Activated T-helper 17 cell treated with anti-CD3 and anti-CD28 coated beads, Interleukin-2, amount 50 U/mL, for 72 hours (primary cell): Measurements from ENCODE around the gene TADA2B. TPM values are rescaled to one million over a fixed set of nuclear protein-coding genes. Genes with fewer than 3 reads are reported as not detected.

Experiments used
- ATAC-seq: fragments of 150-1000 bp; cut with Tn5 transposase; replicated peaks from 2 replicates; pipeline ENCODE4 v1.10.0; 2021; ENCODE audit warnings: mild to moderate bottlenecking, moderate library complexity
- H3K27ac Mint-ChIP-seq: one replicate; pipeline ENCODE4 v1.8.0; 2022; ENCODE audit warnings: mixed read lengths
- H3K27me3 Mint-ChIP-seq: one replicate; pipeline ENCODE4 v1.8.0; 2022; ENCODE audit warnings: mixed read lengths
- H3K36me3 Mint-ChIP-seq: one replicate; pipeline ENCODE4 v1.8.0; 2022; ENCODE audit warnings: low read depth, mild to moderate bottlenecking, mixed read lengths
- H3K4me1 Mint-ChIP-seq: one replicate; pipeline ENCODE4 v1.8.0; 2022; ENCODE audit warnings: mixed read lengths
- H3K4me3 Mint-ChIP-seq: one replicate; pipeline ENCODE4 v1.8.0; 2022; ENCODE audit warnings: mild to moderate bottlenecking, mixed read lengths
- H3K9me3 Mint-ChIP-seq: one replicate; pipeline ENCODE4 v1.8.0; 2022; ENCODE audit warnings: mixed read lengths
- total RNA-seq, 2 donors: library from RNA; stranded (reverse); gene quantifications; one replicate each; pipeline ENCODE4 v1.2.3, GENCODE V29; 2022

The TADA2B gene, protein sequence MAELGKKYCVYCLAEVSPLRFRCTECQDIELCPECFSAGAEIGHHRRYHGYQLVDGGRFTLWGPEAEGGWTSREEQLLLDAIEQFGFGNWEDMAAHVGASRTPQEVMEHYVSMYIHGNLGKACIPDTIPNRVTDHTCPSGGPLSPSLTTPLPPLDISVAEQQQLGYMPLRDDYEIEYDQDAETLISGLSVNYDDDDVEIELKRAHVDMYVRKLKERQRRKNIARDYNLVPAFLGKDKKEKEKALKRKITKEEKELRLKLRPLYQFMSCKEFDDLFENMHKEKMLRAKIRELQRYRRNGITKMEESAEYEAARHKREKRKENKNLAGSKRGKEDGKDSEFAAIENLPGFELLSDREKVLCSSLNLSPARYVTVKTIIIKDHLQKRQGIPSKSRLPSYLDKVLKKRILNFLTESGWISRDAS
- total RNA-seq, result 10 to 100 TPM in 1 of 2 donors, 1 to 10 TPM in 1; 8.5 to 13.0 TPM

DNA sequence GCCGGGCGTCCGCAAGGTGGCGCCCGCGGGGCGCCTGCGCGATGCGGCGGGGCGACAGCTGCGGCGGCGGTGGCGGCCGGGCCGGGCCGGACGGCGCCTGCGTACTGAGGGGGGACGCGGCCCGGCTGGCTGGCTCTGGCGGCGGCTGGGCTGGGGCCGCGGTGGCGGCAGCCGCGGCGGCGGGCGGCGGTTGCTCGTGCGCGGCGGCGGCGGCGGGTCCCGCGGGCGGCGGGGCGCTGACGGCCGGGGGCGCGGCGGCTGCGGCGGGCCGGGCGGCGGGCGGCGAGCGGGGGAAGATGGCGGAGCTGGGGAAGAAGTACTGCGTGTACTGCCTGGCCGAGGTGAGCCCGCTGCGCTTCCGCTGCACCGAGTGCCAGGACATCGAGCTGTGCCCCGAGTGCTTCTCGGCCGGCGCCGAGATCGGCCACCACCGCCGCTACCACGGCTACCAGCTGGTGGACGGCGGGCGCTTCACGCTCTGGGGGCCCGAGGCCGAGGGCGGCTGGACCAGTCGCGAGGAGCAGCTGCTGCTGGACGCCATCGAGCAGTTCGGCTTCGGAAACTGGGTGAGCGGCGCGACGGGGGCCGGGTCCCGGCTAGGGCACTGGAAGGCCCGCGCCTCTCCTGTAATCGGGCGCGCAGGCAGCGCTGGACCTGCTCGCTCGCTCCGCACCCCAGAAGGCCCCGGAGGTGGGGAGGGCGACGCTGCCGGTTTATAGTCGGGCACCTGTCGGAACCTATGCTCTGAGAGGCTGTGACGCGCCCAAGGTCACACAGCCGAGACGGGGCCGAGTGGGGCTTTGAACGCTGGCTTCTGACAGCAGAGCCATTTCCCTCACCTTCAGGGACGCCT is at the start of gene TADA2B:
TSS of gene TADA2B (plus strand) at position 89 of the 853 bp plus-strand sequence. CDS start at position 297, 208 bp downstream.
- Mint-ChIP-seq H3K27me3 (no peaks in the 10 kb centered on the region), H3K9me3 (no peaks in the 10 kb centered on the region), H3K4me1 (peaks cover 33% of the 10 kb centered on the region), H3K4me3 (peak within 1 kb of the TSS; percentile 89), H3K36me3 (peaks cover 4% of the 10 kb centered on the region), H3K27ac (peak within 1 kb of the TSS; percentile 90)
- peak; percentile 54 for ATAC-seq

DNA sequence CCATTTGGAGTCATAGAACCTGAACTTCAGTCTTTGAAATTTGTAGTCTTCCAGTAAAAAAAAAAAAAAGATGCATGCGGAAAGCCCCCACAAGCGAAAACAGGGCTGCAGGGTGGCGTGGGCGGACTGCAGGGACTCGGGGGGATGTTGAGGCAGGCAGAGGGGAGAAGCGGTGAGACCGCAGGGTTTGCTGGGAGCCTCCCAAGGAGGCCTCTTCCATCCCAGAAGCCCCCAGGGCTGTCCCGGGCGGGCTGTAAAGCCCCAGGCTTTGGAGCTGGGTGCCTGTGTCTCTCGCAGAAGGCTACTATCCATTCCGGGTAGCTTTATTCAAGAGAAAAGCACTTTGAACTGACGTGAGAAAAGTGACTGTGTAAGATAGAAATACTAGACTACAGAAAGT is 46.7 kb upstream of the TADA2B start:
- peaks cover 87% of the 10 kb centered on the region for H3K36me3 Mint-ChIP-seq
- no peak for ATAC-seq
- H3K27me3 Mint-ChIP-seq, result no peaks in the 10 kb centered on the region
- H3K9me3 Mint-ChIP-seq, result no peaks in the 10 kb centered on the region
- H3K27ac Mint-ChIP-seq, result no peak overlapping the region
- no peak overlapping the region for H3K4me3 Mint-ChIP-seq
- peaks cover 14% of the 10 kb centered on the region for H3K4me1 Mint-ChIP-seq

DNA sequence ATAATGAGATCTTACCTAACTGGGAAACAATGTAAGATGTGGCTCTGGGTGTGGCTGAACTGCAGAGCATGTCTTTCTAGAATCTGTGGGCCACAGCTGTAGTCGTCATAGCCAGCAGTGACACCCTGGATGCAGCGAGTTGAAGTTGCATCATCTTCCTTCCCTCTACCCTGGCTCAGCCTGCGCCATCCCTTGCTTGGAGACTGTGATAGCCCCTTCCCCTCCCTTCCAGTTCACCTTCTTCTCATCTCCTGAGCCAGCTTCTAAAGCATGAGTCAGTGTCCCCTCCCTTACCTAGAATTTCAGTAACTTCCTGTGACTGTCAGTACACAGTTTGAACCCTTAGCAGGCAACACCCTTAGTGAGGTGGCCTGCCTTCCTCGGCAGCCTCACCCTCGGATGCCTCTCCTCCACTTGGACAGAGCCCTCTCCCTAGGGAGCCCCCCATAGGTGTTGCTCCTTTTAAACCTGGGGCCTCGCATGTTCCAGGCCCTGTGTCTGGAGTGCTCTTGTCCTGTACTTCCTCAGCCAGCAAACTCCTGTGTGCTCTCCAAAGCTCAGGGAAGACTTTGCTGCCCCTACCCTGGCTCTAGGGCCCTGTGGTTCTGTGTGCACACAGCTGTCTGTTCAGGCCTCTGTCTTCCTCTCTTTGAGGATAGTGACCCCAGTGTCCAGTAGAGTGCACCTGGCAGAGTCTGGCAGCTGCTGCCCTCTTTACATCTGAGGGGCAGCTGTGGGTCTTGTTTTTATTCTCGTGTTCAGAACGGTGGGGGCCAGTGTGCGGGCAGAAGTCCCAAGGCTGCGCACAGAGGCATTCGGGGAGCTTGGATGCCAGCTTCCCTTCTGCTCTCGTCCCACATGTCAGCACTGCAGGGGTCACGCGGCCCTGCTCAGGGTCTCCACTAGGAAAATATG is 43.7 kb upstream of the TADA2B start:
- H3K4me1 Mint-ChIP-seq, result peaks cover 14% of the 10 kb centered on the region
- peak; percentile 83 for ATAC-seq
- H3K27me3 Mint-ChIP-seq, result no peaks in the 10 kb centered on the region
- peak overlapping the region; percentile 77 for H3K27ac Mint-ChIP-seq
- peak overlapping the region; percentile 36 for H3K4me3 Mint-ChIP-seq
- peaks cover 97% of the 10 kb centered on the region for H3K36me3 Mint-ChIP-seq
- no peaks in the 10 kb centered on the region for H3K9me3 Mint-ChIP-seq

DNA sequence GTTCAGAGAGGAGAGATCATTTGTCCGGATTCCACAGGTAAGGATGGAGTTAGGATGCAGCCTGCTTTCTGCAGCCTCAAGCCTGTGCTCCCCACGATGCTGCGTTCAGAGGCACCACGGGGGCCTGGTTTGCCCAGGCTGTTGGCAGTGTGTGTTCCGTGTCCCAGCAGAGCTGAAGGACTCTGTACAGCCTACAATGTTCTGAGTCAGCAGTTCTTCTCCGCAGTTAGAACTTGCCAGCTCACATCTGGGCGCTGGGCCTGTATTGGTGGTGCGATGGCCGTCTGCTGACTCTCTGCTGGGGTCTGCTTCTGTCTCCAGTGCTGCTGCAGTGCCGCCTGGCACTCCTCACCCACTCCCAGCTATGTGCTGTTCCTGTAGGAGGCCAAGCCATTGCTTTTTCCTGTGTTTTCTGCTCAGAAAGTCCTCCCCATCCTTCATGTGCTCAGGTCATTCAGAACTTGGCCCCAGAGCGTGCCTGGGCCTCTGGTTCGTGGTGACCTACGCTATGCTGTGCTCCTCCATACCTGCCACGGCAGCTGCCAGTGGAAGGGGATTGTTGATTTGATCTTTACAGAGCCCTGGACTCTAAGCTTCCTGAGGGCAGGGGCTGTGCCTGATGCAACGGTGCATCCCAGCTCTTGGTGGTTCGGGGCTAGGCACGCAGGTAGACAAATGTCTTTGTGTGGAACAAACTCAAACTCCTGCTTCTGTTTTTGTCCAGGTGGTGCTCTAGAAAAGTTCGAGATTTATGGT is 42.6 kb upstream of the TADA2B start:
- peaks cover 14% of the 10 kb centered on the region for H3K4me1 Mint-ChIP-seq
- no peak overlapping the region for H3K4me3 Mint-ChIP-seq
- H3K27ac Mint-ChIP-seq, result peak overlapping the region; percentile 77
- peaks cover 97% of the 10 kb centered on the region for H3K36me3 Mint-ChIP-seq
- H3K27me3 Mint-ChIP-seq, result no peaks in the 10 kb centered on the region
- ATAC-seq, result no peak
- H3K9me3 Mint-ChIP-seq, result no peaks in the 10 kb centered on the region

DNA sequence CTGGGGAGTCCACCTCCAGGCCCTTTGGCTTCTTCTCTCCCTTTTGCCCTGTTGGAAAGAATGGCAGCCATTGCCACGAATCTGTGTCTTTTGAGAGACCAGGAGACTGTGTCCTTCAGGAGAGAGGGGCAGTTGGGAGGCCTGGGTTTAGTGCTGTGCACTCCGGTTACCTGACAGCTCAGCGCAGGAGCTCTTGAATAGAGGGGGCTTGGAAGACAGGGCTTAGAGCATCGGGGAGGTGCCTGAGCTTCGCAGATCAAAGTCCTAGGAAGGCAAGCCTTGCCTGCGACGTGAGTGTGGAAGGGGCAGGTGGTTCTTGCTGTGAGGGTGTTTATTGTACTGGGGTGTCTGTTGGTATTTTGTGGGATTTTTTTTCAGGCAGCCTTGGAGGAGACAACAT is 41.9 kb upstream of the TADA2B start:
- H3K4me3 Mint-ChIP-seq, result no peak overlapping the region
- ATAC-seq, result no peak
- H3K36me3 Mint-ChIP-seq, result peaks cover 98% of the 10 kb centered on the region
- H3K9me3 Mint-ChIP-seq, result no peaks in the 10 kb centered on the region
- H3K4me1 Mint-ChIP-seq, result peaks cover 14% of the 10 kb centered on the region
- peak overlapping the region; percentile 77 for H3K27ac Mint-ChIP-seq
- H3K27me3 Mint-ChIP-seq, result no peaks in the 10 kb centered on the region

DNA sequence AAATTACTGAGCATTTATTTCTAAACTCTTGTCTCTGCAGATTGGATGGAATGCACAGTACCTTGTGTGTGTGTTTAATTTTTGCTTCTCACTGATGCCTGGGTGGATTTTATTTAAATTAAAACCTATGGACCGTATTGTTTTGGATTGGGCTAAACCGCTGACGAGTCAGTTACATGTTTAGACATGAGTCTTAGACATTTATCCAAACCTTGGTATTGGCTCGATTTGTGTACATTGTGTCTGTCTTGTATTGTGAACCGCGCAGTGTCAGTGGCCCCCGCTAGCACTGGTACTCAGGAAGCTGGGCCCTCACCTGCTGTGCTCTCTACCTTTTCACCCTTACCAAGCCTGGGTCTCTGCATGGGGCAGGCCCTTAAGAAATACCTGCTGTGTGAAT is 40.8 kb upstream of the TADA2B start:
- ATAC-seq, result no peak
- Mint-ChIP-seq H3K4me1 (peaks cover 14% of the 10 kb centered on the region), H3K9me3 (no peaks in the 10 kb centered on the region), H3K36me3 (peaks cover 98% of the 10 kb centered on the region), H3K27me3 (no peaks in the 10 kb centered on the region), H3K4me3 (no peak overlapping the region), H3K27ac (peak overlapping the region; percentile 77)

DNA sequence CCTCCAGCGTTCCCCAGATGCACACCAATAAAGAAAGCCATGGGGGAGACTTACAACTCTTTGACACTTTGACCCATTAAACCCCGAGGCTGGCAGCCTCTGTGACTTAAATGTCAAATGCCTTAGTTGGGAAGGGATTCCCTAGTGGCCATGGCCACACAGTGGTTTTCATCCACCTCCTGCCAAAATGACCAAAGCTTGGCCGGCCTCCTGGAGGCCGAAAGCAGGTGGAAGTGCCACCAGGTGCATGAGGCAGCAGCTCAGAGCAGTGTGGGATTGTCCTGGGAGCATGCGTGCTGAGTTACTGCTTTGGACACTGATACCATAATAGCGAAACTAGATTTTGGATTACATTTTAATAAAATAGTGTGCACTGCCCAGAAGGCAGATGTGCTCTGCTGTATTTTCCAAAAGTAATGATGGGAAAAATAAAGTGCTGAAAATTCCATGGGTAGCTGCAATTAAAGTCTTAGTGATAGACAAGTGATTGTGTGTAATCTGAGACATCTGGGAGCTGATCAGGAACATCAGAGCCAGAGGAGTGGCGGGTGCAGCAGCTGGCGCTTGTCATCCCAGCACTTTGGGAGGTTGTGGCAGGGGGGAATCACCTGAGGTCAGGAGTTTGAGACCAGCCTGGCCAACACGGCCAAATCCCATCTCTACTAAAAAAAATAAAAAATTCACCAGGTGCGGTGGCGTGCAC is 39.8 kb upstream of the TADA2B start:
- no peaks in the 10 kb centered on the region for H3K27me3 Mint-ChIP-seq
- H3K9me3 Mint-ChIP-seq, result no peaks in the 10 kb centered on the region
- H3K4me3 Mint-ChIP-seq, result no peak overlapping the region
- H3K4me1 Mint-ChIP-seq, result peaks cover 14% of the 10 kb centered on the region
- no peak for ATAC-seq
- no peak overlapping the region for H3K27ac Mint-ChIP-seq
- H3K36me3 Mint-ChIP-seq, result peaks cover 98% of the 10 kb centered on the region

DNA sequence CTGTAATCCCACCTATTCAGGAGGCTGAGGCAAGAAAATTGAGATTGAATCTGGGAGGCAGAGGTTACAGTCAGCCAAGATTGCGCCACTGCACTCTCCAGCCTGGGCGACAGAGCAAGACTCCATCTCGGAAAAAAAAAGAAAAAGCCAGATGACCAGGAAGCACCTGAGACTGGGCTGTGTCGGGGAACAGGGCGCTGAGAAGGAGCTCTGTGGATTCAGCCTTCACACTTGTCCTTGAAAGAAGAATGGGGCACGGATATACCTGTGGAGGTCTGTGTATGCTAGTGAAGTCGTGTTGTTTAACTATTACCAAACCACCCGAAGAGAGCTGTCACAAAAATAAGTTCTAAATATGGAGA is 39.3 kb upstream of the TADA2B start:
- Mint-ChIP-seq H3K27me3 (no peaks in the 10 kb centered on the region), H3K36me3 (peaks cover 98% of the 10 kb centered on the region), H3K27ac (no peak overlapping the region), H3K9me3 (no peaks in the 10 kb centered on the region), H3K4me1 (peaks cover 11% of the 10 kb centered on the region), H3K4me3 (no peak overlapping the region)
- no peak for ATAC-seq

DNA sequence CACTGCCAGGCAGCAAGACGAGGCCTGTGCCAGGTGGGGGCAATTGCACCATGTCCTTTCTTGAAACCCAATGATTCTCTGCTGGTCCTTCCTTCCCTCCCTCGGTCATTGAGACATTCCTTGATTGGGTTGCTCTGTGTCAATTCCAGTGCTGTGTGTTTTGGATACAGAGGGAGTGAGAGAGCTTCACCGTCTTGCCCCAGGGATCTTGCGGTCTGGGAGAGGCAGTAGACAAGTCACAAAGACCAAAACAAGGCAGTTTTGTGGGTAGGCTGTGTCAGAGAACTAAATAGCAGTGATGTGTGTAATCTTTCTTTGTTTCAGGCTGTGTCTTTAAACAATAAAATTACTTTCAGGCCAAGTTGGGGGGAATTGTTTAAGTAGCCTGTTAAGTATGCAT is 38.8 kb upstream of the TADA2B start:
- Mint-ChIP-seq H3K4me3 (no peak overlapping the region), H3K9me3 (no peaks in the 10 kb centered on the region), H3K27me3 (no peaks in the 10 kb centered on the region), H3K4me1 (peaks cover 7% of the 10 kb centered on the region), H3K36me3 (peaks cover 98% of the 10 kb centered on the region), H3K27ac (no peak overlapping the region)
- ATAC-seq, result no peak

DNA sequence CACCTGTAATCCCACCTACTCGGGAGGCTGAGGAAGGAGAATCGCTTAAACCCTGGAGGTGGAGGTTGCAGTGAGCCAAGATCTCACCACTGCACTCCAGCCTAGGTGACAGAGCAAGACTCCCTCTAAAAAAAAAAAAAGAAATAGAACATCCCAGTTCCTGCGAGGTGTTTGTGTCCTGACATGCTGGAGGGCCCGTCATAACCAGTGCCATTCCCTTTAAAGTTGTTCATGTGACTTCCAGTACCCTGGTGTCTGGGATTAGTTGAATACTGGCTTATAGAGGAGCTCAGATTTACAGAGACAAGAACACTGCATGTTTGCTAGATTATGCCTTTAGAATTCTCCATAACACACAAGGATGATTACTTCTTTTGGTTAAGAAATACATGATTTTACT is 37.6 kb upstream of the TADA2B start:
- Mint-ChIP-seq H3K27me3 (no peaks in the 10 kb centered on the region), H3K27ac (no peak overlapping the region), H3K4me3 (no peak overlapping the region), H3K4me1 (peaks cover 5% of the 10 kb centered on the region), H3K36me3 (peaks cover 98% of the 10 kb centered on the region), H3K9me3 (no peaks in the 10 kb centered on the region)
- ATAC-seq, result no peak

DNA sequence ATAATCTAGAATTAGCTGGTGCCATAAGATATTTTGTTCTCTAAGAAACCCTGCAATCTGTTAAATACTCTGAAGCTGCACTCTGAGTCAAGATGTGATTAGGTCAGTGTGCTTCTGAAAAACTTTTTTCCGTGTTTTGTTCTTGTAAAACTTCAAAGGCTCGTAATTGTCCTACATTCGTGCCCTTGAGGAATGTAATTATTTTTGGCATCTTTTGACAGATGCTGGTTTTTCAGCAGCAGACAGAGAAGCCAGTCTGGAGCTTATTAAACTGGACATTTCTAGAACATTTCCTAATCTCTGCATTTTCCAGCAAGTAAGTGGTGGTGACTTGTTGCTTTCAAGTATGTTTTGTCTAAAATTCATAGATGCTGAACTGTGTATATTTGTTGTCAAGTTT is 36.8 kb upstream of the TADA2B start:
- peaks cover 5% of the 10 kb centered on the region for H3K4me1 Mint-ChIP-seq
- H3K9me3 Mint-ChIP-seq, result no peaks in the 10 kb centered on the region
- H3K27ac Mint-ChIP-seq, result peak overlapping the region; percentile 78
- H3K4me3 Mint-ChIP-seq, result no peak overlapping the region
- no peak for ATAC-seq
- no peaks in the 10 kb centered on the region for H3K27me3 Mint-ChIP-seq
- peaks cover 98% of the 10 kb centered on the region for H3K36me3 Mint-ChIP-seq

DNA sequence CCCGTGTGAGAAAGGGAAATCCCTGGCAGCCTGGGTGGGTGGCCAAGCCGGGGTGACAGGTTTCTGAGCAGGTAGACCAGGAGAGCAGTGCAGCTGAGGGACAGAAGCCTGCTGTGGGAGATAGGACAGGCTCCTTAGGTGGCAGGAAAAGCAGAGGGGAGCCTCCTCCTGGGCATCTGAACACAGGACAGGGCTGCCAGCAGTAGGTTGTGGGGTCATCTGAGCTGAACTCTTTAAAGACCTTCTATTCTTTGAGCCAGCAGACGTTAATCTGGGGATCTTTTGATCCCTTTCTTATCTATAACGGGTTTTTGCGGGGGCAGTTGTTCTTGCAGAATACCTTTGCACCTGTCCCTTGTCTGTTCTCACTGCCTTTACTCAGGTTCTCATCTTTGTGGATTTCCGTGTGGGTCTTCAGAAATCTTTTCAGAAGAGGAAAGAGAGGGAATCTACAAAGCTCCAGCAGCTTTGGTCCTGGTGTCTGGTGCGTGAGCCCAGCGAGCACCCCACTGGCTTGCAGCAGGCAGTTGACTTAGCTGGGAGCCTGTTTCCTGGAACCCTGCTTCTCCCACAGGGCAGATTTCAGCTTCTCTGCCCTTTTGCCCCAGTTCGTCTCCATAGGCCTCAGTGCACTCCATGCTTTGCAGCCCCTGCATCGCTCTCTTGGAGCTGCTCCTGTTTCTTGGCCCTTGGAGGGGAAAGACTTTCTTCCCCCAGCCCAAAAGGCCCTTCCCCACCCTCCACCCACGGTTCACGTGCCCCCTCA is 35.8 kb upstream of the TADA2B start:
- no peak overlapping the region for H3K4me3 Mint-ChIP-seq
- H3K36me3 Mint-ChIP-seq, result peaks cover 98% of the 10 kb centered on the region
- H3K9me3 Mint-ChIP-seq, result no peaks in the 10 kb centered on the region
- peak overlapping the region; percentile 78 for H3K27ac Mint-ChIP-seq
- H3K4me1 Mint-ChIP-seq, result no peaks in the 10 kb centered on the region
- no peaks in the 10 kb centered on the region for H3K27me3 Mint-ChIP-seq
- no peak for ATAC-seq
